HG03060 (cell line): Measurements from ENCODE around the gene SLC16A13.
A peak's percentile ranks its signal among the peaks of the same experiment; 100 is the strongest.
"Not testable (repeated sequence)": the region's sequence is repeated elsewhere in the genome, so short reads cannot be mapped to it uniquely, and the experiment has no call there.

Experiments
- ATAC-seq: cut with Tn5 transposase; IDR thresholded peaks from one replicate; pipeline ENCODE4 v1.9.1; 2021; ENCODE audit warnings: low read depth, moderate number of reproducible peaks; ENCODE audit not compliant: unreplicated experiment

SLC16A13 gene, protein sequence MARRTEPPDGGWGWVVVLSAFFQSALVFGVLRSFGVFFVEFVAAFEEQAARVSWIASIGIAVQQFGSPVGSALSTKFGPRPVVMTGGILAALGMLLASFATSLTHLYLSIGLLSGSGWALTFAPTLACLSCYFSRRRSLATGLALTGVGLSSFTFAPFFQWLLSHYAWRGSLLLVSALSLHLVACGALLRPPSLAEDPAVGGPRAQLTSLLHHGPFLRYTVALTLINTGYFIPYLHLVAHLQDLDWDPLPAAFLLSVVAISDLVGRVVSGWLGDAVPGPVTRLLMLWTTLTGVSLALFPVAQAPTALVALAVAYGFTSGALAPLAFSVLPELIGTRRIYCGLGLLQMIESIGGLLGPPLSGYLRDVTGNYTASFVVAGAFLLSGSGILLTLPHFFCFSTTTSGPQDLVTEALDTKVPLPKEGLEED

DNA sequence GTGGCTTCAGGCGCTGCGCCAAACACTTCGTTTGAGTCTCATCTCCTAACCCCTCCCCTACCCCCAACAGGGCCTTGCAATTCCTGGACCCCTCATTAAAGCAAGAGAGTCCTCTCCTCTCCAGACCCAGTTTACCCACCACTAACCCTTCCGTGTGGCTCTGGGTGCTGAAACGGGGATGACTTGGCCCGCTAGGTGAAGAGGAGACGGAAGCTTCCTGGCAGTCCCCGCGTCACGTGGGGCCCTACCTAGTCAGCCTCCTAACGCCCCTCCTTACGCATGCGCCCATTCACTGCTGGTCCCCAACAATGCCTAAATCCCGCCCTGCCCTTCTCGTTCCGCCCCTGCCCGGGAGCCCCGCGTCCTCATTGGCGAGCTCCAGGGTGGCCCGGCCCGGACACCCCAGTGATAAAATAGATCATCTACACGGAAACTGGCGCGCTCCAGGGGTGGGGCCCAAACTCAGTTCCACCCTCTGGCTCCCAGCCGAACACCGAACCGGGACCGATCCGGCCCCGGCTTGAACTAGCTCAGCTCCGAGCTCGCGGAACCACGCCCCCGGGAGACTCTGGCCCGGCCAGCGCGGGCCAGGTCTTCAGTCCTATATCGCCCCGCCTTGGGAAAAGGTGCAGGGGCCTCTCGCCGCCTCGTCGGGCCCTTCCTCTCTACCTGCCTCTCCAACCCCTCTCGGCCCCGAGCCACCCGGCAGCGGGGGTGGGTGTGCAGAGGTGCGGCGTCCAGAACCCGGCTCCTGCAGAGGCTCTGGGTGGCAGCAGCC lies at the start of gene SLC16A13:
Gene SLC16A13 (plus strand): TSS at position 425 of the 778 bp plus-strand sequence. CDS start 368 bp downstream, outside the sequence.
- peak; percentile 81 for ATAC-seq

DNA sequence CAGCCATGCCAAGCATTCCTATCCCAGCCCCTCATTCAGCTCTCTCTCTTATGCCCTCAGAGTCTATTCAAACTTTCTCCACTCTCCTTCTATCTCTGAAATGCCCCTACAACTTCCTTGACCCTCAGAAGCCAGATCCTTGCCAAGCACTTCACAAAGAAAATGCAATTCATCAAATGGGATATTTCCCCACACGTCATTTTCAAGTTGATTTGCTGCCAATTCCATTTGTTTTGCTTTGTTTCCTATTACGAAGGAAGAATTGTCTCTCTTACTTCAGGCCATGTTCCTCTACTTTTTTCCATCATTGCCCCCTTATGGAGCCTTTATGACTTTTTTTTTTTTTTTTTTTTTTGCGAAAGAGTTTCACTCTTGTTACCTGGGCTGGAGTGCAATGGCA lies 49.1 kb upstream of the SLC16A13 start:
- no peak for ATAC-seq

DNA sequence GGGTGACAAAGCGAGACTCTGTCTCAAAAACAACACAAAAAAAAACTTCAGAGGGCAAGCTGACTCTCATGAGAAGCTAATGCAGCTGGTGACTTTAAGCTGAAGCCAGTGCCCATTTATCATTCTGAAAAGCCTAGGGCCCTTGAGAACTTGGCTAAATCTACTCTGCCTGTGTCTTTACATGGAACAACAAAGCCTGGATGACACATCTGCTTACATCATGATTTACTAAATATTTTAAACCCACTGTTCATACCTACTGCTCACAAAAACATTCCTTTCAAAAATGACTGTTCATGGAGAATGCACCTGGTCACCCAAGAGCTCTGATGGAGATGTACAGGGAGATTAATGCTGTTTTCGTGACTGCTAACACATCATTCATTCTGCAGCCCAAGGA lies 46.0 kb upstream of the SLC16A13 start:
- ATAC-seq: no peak

- not testable (repeated sequence) for ATAC-seq
These were observed 42.2 kb upstream of the SLC16A13 start for GRCh38 chr17:6993613-6994056.

GRCh38 chr17:6994118-6994598 lies 41.7 kb upstream of the SLC16A13 start:
- ATAC-seq: no peak

GRCh38 chr17:6994666-6995256 lies 41.1 kb upstream of the SLC16A13 start:
- no peak for ATAC-seq

DNA sequence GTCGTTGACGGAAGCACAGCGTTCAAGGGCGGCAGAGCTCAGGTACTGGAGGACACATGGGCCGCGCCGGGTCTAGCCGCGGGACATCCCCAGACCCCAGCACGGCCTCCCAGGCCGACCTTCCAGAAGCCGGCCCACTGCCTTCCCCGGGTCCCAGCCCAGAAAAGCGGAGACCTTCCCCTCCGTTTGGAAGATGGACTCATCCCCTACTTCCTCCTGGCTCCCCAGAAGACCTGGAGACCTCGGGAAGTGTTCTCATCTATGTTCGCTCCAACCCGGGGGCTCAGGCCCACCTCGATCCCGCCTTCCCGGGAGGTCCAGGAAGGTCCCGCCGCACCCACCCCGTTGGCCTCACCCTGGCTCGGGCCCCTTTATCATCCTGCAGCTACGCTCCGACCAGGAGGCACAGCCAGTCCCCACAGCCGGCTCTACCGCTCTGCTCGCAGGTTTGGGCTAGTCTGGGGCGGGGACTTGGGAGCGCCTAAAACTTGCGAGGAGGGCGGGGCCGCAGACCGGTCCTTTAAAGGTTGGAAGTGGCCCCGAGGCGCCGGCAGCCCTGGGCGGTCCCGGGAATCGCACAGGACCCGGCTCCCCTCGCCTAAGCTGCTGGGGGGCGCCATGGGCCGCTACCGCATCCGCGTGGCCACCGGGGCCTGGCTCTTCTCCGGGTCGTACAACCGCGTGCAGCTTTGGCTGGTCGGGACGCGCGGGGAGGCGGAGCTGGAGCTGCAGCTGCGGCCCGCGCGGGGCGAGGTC lies 40.1 kb upstream of the SLC16A13 start, which contains the start of gene ALOX12:
Gene ALOX12 (plus strand): TSS at position 550 of the 756 bp plus-strand sequence. CDS start 69 bp downstream, at position 619.
- no peak for ATAC-seq

DNA sequence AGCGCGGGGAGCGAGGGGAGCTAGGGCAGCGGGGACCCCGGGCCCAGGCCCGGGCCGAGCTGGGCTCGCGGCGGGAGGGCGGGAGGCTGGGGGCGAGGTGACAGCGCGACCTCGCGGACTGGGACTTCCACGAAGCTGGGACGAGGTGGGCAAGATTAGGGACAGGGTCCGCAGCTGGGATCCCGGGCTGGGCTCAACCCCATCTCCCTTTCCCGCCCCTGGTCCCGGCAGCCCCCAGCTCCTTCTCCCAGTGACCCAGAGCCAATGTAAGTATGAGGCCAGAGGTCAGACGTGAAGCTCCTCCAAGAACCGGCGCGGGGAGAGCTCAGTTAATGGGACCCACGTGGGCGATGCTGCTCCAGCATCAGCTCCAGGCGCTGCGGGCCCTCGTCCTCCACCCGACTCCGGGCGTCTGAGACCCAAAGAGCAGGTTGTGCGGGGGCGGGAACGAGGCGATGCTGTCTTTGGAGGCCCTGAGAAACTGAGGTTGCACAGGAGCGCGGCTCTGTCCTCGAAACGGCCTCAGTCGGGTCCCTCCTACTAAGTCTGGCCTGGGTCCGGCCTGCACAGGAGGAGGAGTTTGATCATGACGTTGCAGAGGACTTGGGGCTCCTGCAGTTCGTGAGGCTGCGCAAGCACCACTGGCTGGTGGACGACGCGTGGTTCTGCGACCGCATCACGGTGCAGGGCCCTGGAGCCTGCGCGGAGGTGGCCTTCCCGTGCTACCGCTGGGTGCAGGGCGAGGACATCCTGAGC lies 39.4 kb upstream of the SLC16A13 start:
- no peak for ATAC-seq

DNA sequence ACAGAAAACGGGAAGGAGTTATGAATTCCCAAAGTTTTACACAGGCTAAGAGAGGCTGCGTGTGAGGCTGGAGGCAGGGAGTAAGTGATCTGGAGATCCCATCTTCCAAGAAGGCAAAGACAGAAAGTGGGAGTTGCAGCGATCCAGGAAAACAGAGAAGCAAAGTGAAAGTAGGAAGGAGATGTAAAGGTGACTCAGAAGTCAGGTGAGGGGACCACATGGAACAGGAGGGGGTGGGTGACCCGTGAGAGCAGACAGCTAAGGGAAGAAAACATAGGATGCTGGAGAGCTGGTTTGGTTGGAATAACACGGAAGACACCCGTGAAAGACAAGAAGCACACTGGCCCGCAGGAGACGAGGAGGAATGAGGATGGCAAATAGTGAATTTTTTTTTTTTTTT lies 38.6 kb upstream of the SLC16A13 start:
- no peak for ATAC-seq

DNA sequence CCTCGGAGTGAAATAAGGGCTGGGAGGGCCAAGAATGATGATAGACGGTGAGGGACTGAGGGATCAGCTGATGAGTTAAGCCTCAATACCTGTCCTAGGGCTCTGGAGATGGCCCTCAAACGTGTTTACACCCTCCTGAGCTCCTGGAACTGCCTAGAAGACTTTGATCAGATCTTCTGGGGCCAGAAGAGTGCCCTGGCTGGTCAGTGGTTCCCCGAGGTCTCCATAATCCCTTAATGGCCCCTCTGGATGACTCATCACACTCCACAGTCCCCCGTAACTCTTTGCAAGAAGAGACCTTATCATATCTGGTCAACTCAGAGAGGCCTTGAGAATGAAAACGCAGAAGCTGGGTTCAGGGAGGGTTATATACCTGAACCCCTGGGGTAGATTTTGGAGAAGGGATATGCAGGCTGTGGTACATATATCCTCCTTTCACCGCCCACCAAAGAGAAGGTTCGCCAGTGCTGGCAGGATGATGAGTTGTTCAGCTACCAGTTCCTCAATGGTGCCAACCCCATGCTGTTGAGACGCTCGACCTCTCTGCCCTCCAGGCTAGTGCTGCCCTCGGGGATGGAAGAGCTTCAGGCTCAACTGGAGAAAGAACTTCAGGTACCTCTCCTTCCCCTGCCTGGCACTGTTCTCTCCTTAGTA lies 36.8 kb upstream of the SLC16A13 start:
- ATAC-seq: no peak

GRCh38 chr17:7001318-7001961 lies 34.4 kb upstream of the SLC16A13 start:
- ATAC-seq: no peak

DNA sequence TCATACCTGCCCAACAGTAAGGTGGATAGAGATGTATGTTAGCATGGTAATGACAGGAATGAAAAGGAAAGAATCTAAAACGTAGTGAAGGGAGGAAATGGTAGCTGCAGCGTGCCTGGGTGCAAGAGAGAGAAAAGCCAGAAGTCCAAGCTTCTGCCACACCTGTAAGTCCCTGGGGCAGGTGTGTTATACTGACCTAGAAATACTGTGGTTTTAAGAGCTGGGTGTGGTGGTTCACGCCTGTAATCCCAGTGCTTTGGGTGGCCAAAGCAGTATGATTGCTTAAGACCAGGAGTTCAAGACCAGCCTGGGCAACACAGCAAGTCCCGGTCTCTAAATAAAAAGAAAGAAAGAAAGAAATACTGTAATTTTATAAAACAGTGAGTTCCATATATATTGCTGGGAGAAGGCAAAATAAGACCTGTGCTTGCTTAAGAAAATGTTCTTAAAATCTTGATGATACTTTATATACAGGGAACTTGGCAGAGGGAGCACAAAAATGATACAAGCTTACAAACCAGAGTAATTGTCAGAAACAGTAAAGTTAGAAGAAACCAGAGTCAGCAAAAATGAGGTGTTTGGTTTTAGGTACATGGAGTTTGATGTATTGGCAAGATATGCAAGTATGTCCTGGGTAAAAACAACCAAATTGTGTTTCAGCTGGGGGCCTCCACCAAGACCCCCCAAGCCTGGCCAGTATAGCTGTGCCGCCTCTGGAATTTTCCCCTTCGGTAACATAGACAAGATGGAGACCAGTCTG lies 33.3 kb upstream of the SLC16A13 start:
- no peak for ATAC-seq

GRCh38 chr17:7003745-7004144 lies 32.1 kb upstream of the SLC16A13 start:
- no peak for ATAC-seq

DNA sequence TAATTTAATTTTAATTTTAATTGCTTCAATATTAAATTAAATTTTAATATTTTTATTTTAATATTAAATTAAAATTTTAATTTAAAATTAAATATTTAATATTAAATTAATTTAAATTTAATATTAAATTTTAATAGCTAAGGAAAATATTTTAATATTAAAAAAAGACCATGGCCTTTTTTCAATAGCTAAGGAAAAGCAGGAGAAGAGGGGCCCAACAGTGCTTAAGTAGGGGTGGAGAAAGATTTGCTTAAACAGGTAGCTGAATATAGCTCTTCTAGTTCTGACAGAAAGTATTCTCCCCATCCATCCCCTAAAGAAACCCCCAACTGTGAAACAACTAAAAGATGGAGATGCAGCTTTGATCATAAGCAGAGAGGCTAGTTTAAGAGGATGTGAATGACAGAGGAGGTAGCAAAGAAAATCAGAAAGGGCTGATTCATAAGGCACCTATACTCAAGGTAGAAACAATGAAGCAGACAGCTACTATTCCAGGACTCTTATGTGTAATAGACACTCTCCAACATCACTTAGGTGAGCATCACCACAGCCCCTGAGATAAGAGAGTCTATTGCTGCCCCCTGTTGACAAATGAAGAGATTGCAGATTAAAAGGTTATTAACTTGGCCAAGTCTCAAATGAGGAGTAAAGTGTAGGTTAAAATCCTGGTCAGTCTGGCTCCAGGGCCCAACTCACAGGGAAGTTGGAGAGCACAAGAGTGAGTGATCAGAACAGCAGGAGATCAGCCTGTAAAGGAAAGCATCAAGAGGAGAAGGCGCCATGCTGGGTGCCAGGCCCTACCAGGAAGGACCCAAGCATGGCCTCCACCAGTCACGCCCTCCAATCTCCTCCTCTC lies 31.2 kb upstream of the SLC16A13 start:
- ATAC-seq: no peak

DNA sequence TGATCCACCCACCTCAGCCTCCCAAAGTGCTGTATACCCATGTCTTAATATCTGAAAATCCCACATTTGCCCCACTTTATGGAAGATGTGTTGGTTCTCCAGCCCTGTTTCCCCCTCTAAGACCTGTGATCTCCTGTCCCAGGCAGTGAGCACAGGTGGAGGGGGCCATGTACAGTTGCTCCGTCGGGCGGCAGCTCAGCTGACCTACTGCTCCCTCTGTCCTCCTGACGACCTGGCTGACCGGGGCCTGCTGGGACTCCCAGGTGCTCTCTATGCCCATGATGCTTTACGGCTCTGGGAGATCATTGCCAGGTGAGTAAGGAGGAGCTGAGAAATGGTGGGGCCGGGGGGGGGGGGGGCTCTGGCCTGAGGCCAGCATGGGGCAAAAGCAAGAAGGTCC lies 30.1 kb upstream of the SLC16A13 start:
- no peak for ATAC-seq

DNA sequence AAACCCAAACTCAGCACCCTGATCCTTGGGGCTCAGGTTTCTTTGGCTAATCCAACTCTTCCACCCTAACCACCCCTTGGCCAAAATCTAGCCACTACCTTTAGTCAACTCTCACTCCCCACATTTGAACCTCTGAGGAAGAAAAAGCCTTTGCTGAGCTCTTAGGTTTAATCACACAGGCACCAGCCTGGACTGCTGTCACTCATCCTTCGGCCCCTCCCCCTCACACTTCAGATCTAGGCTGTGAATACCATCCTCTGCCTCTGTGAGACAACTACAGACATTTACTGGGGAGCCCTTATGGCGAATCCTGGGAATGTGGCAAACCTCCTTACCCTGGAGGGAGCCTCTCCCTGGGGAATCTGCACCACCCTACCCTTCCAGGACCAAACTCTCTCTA lies 28.7 kb upstream of the SLC16A13 start:
- no peak for ATAC-seq

- ATAC-seq: no peak
These were observed 25.3 kb upstream of the SLC16A13 start for GRCh38 chr17:7010523-7010922.
